GM23338 (cell line): ENCODE data around the gene CHD5. TPM values are rescaled to one million over a fixed set of nuclear protein-coding genes. Genes with fewer than 3 reads are reported as not detected.
A peak's percentile ranks its signal among the peaks of the same experiment; 100 is the strongest.

Experiments used
- ATAC-seq: fragments of 200-7000 bp; cut with Tn5 transposase; 3 replicates; pipeline ENCODE4 v1.9.1; 2020
- DNase-seq: peaks from one replicate; pipeline ENCODE4 v3.0.0-alpha.2; 2015; ENCODE audit warnings: low spot score
- H2AFZ ChIP-seq: fragments of 200-600 bp; sonication (generic); 2 replicates; pipeline ENCODE4 v1.8.0; 2016; ENCODE audit warnings: antibody characterized with exemption, mild to moderate bottlenecking, moderate library complexity
- H3F3A ChIP-seq: fragments of 200-600 bp; sonication (generic); replicated peaks from 2 replicates; pipeline ENCODE4 v1.8.0; 2017; ENCODE audit warnings: antibody characterized with exemption, mixed run types, low read depth
- H3K27ac ChIP-seq: fragments of 200-600 bp; sonication (generic); 2 replicates; pipeline ENCODE4 v1.6.1; 2016; ENCODE audit warnings: low read depth
- H3K27me3 ChIP-seq: fragments of 200-600 bp; sonication (generic); 2 replicates; pipeline ENCODE4 v1.8.0; 2016; ENCODE audit warnings: mild to moderate bottlenecking, mixed run types, moderate library complexity; ENCODE audit not compliant: insufficient read depth
- H3K36me3 ChIP-seq: fragments of 200-600 bp; sonication (generic); 2 replicates; pipeline ENCODE4 v1.8.0; 2016; ENCODE audit warnings: mild to moderate bottlenecking; ENCODE audit not compliant: insufficient read depth
- H3K4me1 ChIP-seq: fragments of 200-600 bp; sonication (generic); 2 replicates; pipeline ENCODE4 v1.8.0; 2016; ENCODE audit warnings: mild to moderate bottlenecking, moderate library complexity; ENCODE audit not compliant: insufficient read depth
- H3K4me2 ChIP-seq: fragments of 200-600 bp; sonication (generic); 2 replicates; pipeline ENCODE4 v1.7.1; 2017; ENCODE audit warnings: mixed run types
- H3K4me3 ChIP-seq: fragments of 200-600 bp; sonication (generic); 2 replicates; pipeline ENCODE4 v1.6.1; 2016; ENCODE audit warnings: mixed run types
- H3K79me2 ChIP-seq: fragments of 200-600 bp; sonication (generic); replicated peaks from 2 replicates; pipeline ENCODE4 v1.8.0; 2017; ENCODE audit warnings: mild to moderate bottlenecking; ENCODE audit not compliant: insufficient read depth
- H3K9me2 ChIP-seq: fragments of 200-600 bp; sonication (generic); 2 replicates; pipeline ENCODE4 v1.8.0; 2017; ENCODE audit not compliant: insufficient read depth
- H4K20me1 ChIP-seq: fragments of 200-600 bp; sonication (generic); replicated peaks from 2 replicates; pipeline ENCODE4 v1.8.0; 2017; ENCODE audit warnings: mild to moderate bottlenecking; ENCODE audit not compliant: insufficient read depth
- H3K27ac Mint-ChIP-seq: 2 replicates; pipeline ENCODE4 v1.8.0; 2020; ENCODE audit warnings: inconsistent platforms, mild to moderate bottlenecking, moderate library complexity, mixed read lengths
- H3K27me3 Mint-ChIP-seq: 3 replicates; pipeline ENCODE4 v1.8.0; 2022; ENCODE audit warnings: low read depth, mild to moderate bottlenecking, moderate library complexity, mixed read lengths, inconsistent platforms; ENCODE audit not compliant: insufficient read depth, poor library complexity
- H3K36me3 Mint-ChIP-seq: 3 replicates; pipeline ENCODE4 v1.8.0; 2021; ENCODE audit warnings: low read depth, mild to moderate bottlenecking, inconsistent platforms, moderate library complexity, mixed read lengths
- H3K4me1 Mint-ChIP-seq: 3 replicates; pipeline ENCODE4 v1.8.0; 2020; ENCODE audit warnings: mild to moderate bottlenecking, inconsistent platforms, mixed read lengths
- H3K4me3 Mint-ChIP-seq: 3 replicates; pipeline ENCODE4 v1.8.0; 2021; ENCODE audit warnings: moderate library complexity, mild to moderate bottlenecking, inconsistent platforms, mixed read lengths
- H3K9me3 Mint-ChIP-seq: 3 replicates; pipeline ENCODE4 v1.8.0; 2020; ENCODE audit warnings: moderate library complexity, mild to moderate bottlenecking, inconsistent platforms, mixed read lengths
- CREB1 ChIP-seq: fragments of 250-450 bp; sonication (Bioruptor Pico); IDR thresholded peaks from 2 replicates; pipeline ENCODE4 v1.5.0; 2020; ENCODE audit warnings: low read depth, mild to moderate bottlenecking, moderate library complexity
- JUNB ChIP-seq: IDR thresholded peaks from one replicate; pipeline ENCODE4 v1.6.1; 2016; ENCODE audit warnings: antibody characterized with exemption; ENCODE audit not compliant: unreplicated experiment
- NANOG ChIP-seq: IDR thresholded peaks from 2 replicates; pipeline ENCODE4 v1.6.1; 2016; ENCODE audit warnings: antibody characterized with exemption, borderline replicate concordance
- STAT1 ChIP-seq: IDR thresholded peaks from one replicate; pipeline ENCODE4 v1.6.1; 2016; ENCODE audit warnings: antibody characterized with exemption; ENCODE audit not compliant: unreplicated experiment
- ZNF114 ChIP-seq: fragments of 250-450 bp; sonication (Bioruptor Pico); IDR thresholded peaks from 2 replicates; pipeline ENCODE4 v1.5.0; 2020; ENCODE audit warnings: mild to moderate bottlenecking, moderate library complexity
- polyA plus RNA-seq: library from polyadenylated mRNA; unstranded; fragments of >200 nt; fragmentation: Nextera tagmentation; extraction: Ambion mirVana; gene quantifications from 2 replicates; pipeline ENCODE4 v1.2.1, GENCODE V29; 2016
- total RNA-seq: library from RNA; depleted of rRNA; stranded (reverse); fragments of >200 nt; shearing (Covaris generic); gene quantifications from 2 replicates; pipeline ENCODE4 v1.2.3, GENCODE V29; 2014
- TF ChIP-seq, protein P1 (sequence below), 2 experiments: fragments of 200-600 bp in 1 of 2; sonication (generic) in 1 of 2; conservative IDR thresholded peaks; 2 replicates each; pipeline versions ENCODE4 v1.5.1 to v1.6.1; 2016 to 2017; ENCODE audit warnings: antibody characterized with exemption in 2 of 2, low read depth in 2 of 2, mild to moderate bottlenecking in 2 of 2, moderate library complexity in 1 of 2
- TF ChIP-seq, protein P2 (sequence below): IDR thresholded peaks from 2 replicates; pipeline ENCODE4 v1.6.1; 2016; ENCODE audit warnings: antibody characterized with exemption
- TF ChIP-seq, protein P3 (sequence below): IDR thresholded peaks from one replicate; pipeline ENCODE4 v1.6.1; 2018; ENCODE audit warnings: antibody characterized with exemption; ENCODE audit not compliant: unreplicated experiment
- TF ChIP-seq, protein P4 (sequence below): fragments of 250-450 bp; sonication (Bioruptor Pico); IDR thresholded peaks from 2 replicates; pipeline ENCODE4 v1.5.0; 2020; ENCODE audit warnings: mild to moderate bottlenecking, moderate library complexity

The CHD5 gene
- total and polyA plus RNA-seq, 2 experiments from 2014 or later = 0.32 to 1.0 TPM

DNA sequence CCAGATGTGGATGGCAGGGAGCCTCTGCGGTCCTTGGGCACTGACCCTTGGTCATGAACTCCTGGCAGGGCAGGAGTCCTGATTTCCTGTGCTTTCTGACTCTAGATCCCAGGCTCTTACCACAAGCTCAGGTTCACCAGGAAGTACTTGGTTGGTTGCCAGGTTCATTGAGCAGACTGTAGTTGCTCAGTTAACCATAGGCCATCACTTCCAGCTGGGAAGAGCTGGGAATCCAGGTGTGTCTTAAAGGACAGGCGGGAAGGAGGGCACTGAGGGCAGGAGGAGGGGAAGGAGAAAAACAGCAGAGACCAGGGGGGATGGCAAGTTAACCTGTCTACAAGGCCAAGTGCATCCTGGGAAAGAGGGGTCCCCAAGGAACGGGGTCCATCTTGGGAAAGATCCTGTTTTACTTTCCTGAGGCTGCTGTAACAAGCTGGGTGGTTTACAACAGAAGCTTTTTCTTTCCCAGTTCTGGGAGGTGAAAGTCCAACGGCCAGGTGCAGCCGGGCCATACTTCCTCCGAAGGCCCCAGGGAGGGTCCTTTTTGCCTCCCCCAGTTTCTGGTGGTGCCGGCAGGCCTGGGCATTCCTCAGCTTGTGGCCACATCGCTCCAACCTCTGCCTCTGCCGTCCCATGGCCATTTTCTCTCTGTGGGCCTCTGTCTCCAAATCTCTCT lies 122.8 kb downstream of the CHD5 start:
- H3K4me1 Mint-ChIP-seq = peaks cover 11% of the 10 kb centered on the region

More for the DNA sequence above, 122.8 kb downstream of the CHD5 start:
- Histone ChIP-seq H3K79me2 (no peaks in the 10 kb centered on the region), H3K27ac (no peak overlapping the region), H3K4me2 (no peak overlapping the region), H4K20me1 (no peaks in the 10 kb centered on the region), H3K27me3 (no peaks in the 10 kb centered on the region), H3K9me2 (no peaks in the 10 kb centered on the region), H3K4me3 (no peak overlapping the region), H3F3A (no peaks in the 10 kb centered on the region), H2AFZ (no peak overlapping the region), H3K36me3 (no peaks in the 10 kb centered on the region), H3K4me1 (peaks cover 3% of the 10 kb centered on the region)
- Mint-ChIP-seq H3K9me3 (no peaks in the 10 kb centered on the region), H3K27me3 (peaks cover 7% of the 10 kb centered on the region), H3K27ac (peak overlapping the region; percentile 50; the same call in 1 of the 2 replicates), H3K36me3 (no peaks in the 10 kb centered on the region), H3K4me3 (no peak overlapping the region)
- DNase-seq (no peak), ATAC-seq (no peak)
- no peak for TF ChIP-seq ZNF114 (CRISPR knock-in tag)
- TF ChIP-seq, protein P1, sequence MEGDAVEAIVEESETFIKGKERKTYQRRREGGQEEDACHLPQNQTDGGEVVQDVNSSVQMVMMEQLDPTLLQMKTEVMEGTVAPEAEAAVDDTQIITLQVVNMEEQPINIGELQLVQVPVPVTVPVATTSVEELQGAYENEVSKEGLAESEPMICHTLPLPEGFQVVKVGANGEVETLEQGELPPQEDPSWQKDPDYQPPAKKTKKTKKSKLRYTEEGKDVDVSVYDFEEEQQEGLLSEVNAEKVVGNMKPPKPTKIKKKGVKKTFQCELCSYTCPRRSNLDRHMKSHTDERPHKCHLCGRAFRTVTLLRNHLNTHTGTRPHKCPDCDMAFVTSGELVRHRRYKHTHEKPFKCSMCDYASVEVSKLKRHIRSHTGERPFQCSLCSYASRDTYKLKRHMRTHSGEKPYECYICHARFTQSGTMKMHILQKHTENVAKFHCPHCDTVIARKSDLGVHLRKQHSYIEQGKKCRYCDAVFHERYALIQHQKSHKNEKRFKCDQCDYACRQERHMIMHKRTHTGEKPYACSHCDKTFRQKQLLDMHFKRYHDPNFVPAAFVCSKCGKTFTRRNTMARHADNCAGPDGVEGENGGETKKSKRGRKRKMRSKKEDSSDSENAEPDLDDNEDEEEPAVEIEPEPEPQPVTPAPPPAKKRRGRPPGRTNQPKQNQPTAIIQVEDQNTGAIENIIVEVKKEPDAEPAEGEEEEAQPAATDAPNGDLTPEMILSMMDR (conservative IDR thresholded peaks at IDR 0.05; ENCODE audit: low read depth in 2 of 2) = no peak
- TF ChIP-seq CREB1 (CRISPR knock-in tag) = no peak
- no peak for TF ChIP-seq STAT1
- TF ChIP-seq, protein P2, sequence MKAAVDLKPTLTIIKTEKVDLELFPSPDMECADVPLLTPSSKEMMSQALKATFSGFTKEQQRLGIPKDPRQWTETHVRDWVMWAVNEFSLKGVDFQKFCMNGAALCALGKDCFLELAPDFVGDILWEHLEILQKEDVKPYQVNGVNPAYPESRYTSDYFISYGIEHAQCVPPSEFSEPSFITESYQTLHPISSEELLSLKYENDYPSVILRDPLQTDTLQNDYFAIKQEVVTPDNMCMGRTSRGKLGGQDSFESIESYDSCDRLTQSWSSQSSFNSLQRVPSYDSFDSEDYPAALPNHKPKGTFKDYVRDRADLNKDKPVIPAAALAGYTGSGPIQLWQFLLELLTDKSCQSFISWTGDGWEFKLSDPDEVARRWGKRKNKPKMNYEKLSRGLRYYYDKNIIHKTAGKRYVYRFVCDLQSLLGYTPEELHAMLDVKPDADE = no peak
- TF ChIP-seq, protein P3, sequence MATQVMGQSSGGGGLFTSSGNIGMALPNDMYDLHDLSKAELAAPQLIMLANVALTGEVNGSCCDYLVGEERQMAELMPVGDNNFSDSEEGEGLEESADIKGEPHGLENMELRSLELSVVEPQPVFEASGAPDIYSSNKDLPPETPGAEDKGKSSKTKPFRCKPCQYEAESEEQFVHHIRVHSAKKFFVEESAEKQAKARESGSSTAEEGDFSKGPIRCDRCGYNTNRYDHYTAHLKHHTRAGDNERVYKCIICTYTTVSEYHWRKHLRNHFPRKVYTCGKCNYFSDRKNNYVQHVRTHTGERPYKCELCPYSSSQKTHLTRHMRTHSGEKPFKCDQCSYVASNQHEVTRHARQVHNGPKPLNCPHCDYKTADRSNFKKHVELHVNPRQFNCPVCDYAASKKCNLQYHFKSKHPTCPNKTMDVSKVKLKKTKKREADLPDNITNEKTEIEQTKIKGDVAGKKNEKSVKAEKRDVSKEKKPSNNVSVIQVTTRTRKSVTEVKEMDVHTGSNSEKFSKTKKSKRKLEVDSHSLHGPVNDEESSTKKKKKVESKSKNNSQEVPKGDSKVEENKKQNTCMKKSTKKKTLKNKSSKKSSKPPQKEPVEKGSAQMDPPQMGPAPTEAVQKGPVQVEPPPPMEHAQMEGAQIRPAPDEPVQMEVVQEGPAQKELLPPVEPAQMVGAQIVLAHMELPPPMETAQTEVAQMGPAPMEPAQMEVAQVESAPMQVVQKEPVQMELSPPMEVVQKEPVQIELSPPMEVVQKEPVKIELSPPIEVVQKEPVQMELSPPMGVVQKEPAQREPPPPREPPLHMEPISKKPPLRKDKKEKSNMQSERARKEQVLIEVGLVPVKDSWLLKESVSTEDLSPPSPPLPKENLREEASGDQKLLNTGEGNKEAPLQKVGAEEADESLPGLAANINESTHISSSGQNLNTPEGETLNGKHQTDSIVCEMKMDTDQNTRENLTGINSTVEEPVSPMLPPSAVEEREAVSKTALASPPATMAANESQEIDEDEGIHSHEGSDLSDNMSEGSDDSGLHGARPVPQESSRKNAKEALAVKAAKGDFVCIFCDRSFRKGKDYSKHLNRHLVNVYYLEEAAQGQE = no peak
- TF ChIP-seq NANOG = no peak
- TF ChIP-seq JUNB = no peak
- TF ChIP-seq, protein P4, sequence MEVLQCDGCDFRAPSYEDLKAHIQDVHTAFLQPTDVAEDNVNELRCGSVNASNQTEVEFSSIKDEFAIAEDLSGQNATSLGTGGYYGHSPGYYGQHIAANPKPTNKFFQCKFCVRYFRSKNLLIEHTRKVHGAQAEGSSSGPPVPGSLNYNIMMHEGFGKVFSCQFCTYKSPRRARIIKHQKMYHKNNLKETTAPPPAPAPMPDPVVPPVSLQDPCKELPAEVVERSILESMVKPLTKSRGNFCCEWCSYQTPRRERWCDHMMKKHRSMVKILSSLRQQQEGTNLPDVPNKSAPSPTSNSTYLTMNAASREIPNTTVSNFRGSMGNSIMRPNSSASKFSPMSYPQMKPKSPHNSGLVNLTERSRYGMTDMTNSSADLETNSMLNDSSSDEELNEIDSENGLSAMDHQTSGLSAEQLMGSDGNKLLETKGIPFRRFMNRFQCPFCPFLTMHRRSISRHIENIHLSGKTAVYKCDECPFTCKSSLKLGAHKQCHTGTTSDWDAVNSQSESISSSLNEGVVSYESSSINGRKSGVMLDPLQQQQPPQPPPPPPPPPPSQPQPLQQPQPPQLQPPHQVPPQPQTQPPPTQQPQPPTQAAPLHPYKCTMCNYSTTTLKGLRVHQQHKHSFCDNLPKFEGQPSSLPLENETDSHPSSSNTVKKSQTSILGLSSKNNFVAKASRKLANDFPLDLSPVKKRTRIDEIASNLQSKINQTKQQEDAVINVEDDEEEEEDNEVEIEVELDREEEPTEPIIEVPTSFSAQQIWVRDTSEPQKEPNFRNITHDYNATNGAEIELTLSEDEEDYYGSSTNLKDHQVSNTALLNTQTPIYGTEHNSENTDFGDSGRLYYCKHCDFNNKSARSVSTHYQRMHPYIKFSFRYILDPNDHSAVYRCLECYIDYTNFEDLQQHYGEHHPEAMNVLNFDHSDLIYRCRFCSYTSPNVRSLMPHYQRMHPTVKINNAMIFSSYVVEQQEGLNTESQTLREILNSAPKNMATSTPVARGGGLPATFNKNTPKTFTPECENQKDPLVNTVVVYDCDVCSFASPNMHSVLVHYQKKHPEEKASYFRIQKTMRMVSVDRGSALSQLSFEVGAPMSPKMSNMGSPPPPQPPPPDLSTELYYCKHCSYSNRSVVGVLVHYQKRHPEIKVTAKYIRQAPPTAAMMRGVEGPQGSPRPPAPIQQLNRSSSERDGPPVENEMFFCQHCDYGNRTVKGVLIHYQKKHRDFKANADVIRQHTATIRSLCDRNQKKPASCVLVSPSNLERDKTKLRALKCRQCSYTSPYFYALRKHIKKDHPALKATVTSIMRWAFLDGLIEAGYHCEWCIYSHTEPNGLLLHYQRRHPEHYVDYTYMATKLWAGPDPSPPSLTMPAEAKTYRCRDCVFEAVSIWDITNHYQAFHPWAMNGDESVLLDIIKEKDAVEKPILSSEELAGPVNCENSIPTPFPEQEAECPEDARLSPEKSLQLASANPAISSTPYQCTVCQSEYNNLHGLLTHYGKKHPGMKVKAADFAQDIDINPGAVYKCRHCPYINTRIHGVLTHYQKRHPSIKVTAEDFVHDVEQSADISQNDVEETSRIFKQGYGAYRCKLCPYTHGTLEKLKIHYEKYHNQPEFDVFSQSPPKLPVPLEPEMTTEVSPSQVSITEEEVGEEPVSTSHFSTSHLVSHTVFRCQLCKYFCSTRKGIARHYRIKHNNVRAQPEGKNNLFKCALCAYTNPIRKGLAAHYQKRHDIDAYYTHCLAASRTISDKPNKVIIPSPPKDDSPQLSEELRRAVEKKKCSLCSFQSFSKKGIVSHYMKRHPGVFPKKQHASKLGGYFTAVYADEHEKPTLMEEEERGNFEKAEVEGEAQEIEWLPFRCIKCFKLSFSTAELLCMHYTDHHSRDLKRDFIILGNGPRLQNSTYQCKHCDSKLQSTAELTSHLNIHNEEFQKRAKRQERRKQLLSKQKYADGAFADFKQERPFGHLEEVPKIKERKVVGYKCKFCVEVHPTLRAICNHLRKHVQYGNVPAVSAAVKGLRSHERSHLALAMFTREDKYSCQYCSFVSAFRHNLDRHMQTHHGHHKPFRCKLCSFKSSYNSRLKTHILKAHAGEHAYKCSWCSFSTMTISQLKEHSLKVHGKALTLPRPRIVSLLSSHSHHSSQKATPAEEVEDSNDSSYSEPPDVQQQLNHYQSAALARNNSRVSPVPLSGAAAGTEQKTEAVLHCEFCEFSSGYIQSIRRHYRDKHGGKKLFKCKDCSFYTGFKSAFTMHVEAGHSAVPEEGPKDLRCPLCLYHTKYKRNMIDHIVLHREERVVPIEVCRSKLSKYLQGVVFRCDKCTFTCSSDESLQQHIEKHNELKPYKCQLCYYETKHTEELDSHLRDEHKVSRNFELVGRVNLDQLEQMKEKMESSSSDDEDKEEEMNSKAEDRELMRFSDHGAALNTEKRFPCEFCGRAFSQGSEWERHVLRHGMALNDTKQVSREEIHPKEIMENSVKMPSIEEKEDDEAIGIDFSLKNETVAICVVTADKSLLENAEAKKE (CRISPR knock-in tag) = no peak
